SKM-1 (cell line): ENCODE data around the gene POU2F1.
"Not testable (repeated sequence)": the region's sequence is repeated elsewhere in the genome, so short reads cannot be mapped to it uniquely, and the experiment has no call there.

Experiments used
- DNase-seq: peaks from one replicate; lab custom pipeline; 2025; ENCODE audit not compliant: unreplicated experiment; lab: John Stamatoyannopoulos, UW

The POU2F1 gene

GRCh38 chr1:167305706-167306277 is 85.1 kb downstream of the POU2F1 start:
- no peak for DNase-seq

DNA sequence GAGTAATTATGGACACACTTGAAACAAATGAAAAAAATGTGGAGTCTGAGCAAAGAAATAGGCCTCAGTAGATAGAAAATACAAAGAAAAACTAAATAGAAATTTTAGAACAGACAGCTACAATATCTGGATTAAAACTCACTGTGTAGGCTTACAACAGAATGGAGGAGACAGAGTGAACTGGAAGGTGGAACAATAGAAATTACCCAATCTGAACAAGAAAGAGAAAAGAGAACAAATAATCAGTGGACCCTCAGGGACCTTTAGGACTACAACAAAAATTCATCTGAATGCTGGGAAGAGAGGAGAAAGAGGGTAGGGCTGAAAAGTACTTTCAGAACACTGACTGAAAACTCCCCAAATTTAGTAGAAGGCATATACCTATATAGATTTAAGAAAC is 90.0 kb downstream of the POU2F1 start:
- no peak for DNase-seq

GRCh38 chr1:167312871-167313270 is 92.2 kb downstream of the POU2F1 start:
- no peak for DNase-seq

DNA sequence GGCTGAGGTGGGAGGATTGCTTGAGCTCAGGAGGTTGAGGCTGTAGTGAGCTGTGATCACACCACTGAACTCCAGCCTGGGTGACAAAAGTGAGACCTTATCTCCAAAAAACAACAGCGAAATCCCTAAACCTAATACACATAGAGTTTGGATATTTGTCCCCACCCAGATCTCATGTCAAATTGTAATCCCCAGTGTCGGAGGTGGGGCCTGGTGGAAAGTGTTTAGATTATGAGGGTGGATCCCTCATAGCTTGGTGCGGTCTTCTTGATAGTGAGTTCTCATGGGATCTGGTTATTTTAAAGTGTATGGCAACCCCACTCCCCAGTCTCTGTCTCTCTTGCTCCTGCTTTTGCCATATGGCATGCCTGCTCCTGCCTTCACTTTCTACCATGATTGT is 94.0 kb downstream of the POU2F1 start:
- no peak for DNase-seq

DNA sequence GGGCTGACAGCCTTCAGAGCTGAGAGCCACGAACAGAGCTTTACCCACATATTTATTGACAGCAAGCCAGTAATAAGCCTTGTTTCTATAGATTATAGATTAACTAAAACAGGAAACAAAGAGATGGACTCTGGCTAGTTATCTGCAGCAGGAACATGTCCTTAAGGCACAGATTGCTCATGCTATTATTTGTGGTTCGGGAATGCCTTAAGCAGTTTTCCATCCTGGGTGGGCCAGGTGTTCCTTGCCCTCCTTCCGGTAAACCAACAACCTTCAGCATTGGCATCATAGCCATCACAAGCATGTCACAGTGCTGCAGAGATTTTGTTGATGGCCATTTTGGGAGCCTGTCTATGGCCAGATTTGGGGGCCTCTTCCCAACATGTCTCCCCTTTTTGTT is 96.8 kb downstream of the POU2F1 start:
- no peak for DNase-seq

- not testable (repeated sequence) for DNase-seq
Measured at GRCh38 chr1:167319206-167319605, 98.5 kb downstream of the POU2F1 start.

- DNase-seq: no peak
Measured at GRCh38 chr1:167322483-167322882, 101.8 kb downstream of the POU2F1 start.

- no peak for DNase-seq
Measured at GRCh38 chr1:167325151-167325550, 104.5 kb downstream of the POU2F1 start.

DNA sequence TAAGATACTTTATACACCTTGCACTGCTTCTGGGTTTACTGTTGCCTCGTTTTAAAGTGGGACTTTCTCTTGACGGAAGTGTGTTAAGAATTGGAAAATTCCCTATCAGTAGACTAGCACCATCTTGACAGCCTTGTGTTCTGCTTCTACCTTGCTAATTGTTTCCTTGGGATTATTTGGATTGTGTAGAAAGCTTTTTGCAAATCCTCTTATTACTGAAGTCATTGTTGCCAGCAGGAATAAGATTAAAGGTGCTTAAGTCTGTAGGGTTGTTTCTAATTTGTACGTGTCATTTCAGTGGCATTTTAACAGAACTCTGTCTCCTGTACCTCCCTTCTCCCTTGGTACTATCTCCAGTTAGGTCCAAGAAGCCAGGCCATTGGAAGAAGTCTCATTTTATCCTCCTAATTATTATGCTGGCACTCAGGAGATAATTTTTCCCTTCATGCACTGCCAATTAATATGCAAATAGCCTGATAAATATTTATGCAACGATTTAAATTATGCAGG is 107.7 kb downstream of the POU2F1 start:
- DNase-seq: no peak

GRCh38 chr1:167328816-167329483 is 108.3 kb downstream of the POU2F1 start:
- peak; percentile 96 for DNase-seq

DNA sequence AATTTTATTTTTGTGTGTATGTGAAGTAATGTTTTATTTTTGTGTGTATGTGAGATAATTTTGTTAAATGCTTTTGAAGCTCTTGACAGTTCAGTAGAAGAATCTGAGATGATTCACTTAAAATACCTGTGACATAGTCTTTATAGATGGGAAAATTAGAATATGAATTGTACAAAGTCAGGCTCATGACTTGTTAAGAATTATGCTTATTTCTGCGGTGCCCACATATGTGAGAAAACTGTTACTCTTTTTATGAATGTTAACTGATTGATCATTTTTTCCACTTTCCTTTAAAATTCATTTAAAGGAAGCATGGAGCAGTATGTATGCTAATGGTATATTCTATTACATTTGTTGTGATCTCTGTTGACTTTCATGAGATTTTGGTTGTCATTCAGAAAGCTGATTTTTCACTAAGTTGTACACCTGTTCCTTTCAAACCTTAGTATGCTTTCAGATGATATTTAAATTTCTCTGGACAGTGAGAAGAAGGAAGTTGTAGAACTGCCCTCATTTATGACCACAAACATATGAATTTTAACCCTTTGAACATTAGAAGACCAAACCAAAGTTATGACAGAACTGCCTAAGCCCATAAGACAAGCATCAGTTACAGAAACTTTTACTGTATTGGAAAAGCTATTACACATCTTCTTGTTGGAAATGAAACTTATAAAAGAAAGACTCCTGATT is 110.1 kb downstream of the POU2F1 start:
- no peak for DNase-seq

- DNase-seq: no peak
Measured at GRCh38 chr1:167331650-167332049, 111.0 kb downstream of the POU2F1 start.

DNA sequence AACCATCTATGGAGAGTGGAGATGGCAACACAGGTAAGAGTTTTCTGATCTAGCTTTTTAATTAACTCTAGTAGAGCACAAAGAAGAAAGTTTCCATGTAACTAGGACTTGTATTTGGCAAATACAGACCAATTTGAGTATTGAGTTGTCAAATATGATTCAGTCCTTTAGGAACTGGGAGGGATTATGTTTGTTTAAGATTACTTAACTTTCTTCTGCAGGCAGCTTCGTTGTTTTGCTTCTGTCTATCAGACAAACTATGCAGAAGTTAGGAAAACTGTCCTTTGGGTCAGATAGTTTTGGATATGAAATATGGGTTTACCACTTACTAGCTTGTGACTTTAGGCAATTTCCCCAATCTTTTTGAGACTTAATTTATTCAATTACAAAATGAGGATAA is 111.8 kb downstream of the POU2F1 start:
- DNase-seq: no peak

GRCh38 chr1:167333124-167333523 is 112.4 kb downstream of the POU2F1 start:
- DNase-seq: no peak

DNA sequence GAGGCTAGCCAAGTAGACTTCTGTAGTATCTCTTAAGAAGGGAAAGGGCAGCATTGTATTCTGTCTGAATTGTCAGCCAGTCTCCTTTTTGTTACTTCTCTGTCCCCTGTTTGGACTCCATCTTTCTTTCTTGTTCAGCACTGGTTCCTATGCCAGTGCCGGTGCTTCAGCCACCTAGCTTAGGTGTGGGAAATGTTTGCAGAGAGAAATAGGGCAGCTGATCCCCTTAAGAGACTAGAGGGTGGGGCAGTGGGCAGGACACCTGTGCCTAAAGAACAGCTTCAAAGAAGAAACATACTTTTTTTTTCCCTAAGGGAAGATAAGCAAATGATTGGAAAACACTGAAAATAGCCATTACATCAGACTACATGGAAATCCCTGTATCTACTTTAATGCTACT is 113.0 kb downstream of the POU2F1 start:
- no peak for DNase-seq

- no peak for DNase-seq
Measured at GRCh38 chr1:167339405-167339804, 118.7 kb downstream of the POU2F1 start.

DNA sequence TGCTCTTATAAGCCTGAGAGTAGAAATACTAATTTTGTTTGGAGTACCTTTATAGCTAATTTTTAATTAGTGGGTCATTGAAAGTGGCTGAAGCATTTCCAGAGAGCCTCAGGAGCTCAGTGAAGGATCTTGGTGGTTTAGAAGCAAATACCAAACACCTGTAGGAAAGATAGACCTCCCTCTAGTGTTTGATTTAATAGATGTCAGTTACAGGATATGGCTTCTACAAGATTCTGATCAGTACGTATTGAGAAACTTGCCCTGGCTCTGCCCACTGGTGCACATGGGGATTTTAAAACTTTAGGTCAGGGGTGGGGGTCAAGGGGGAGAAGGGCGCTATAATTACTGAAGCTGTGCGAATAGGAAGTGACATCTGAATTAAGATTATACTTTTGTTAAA is 122.2 kb downstream of the POU2F1 start:
- no peak for DNase-seq

GRCh38 chr1:167344112-167344511 is 123.4 kb downstream of the POU2F1 start:
- no peak for DNase-seq

DNA sequence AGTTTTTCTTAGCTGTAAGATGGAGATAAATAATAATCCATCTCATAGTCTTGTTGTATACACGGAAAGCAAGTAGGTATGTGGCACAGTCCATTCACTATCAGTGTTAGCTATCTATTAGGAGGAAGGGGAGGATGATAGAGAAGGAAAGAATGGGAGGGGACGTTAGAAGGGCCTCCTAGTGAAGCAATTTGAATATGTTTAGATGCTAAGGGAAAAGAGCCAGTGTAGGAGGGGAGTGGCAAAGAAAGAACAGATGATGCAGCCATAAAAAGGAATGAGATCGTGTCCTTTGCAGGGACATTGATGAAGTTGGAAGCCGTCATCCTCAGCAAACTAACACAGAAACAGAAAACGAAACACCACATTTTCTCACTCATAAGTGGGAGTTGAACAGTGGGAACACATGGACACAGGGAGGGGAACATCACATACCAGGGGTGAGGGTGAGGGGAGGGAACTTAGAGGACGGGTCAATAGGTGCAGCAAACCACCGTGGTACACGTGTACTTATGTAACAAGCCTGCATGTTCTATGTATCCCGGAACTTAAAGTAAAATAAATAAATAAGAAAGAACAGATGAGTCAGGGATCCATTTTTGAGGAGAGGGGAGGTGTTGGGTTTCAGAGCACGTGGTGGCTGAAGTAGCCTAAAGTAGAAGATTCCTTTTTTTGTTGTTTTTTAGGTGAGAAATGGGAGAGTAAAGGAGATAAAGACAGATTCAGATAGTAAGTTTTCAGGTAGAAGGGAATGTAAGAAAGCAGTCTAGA is 124.1 kb downstream of the POU2F1 start:
- DNase-seq: no peak

DNA sequence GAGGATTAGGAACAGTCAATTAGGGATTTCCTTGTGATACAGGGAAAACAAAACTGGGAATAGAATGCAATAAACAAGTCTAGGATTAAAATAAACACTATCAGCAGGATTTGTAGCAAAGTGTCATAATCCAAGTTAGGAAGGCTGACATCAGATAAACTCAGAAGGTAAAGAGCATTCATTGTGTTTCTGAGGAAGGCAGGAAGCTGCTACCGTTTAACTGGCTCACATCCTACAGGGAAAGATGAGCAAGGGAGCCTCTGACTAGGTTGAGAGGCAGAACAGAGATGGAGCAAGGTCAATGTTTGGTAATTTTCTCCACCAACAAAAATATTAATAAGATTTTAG is 124.7 kb downstream of the POU2F1 start:
- no peak for DNase-seq

GRCh38 chr1:167357305-167357704 is 136.6 kb downstream of the POU2F1 start:
- no peak for DNase-seq

DNA sequence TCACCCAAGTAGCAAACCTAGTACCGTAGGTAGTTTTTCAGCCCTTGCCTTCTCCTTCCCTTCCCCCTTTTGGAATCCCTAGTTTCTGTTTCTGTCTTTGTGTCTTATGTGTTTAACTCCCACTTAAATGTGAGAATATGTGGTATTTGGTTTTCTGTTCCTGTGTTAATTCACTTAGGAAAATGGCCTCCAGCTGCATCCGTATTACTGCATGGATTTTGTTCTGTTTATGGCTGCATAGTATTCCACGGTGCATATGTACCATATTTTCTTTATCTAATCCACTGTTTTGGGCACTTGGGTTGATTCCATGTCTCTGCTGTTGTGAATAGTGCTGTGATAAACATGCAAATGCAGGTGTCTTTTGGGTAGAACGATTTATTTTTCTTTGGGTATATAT is 138.6 kb downstream of the POU2F1 start:
- DNase-seq: no peak
